ENCODE measurements around the gene GCH1.

The GCH1 gene

GRCh38 chr14:54836231-54836630, 66.4 kb downstream of the GCH1 start:
- DNase-seq, result no peak
- H3K4me1 ChIP-seq (ENCODE audit: low read length), result no peaks in the 10 kb centered on the region
- no peaks in the 10 kb centered on the region for H3K9me2 ChIP-seq (replicated peaks; ENCODE audit: insufficient read depth, low read length)
- TF ChIP-seq EZH2 (optimal IDR thresholded peaks at IDR 0.05; ENCODE audit: low read depth, low read length) (no peak), EZH2phosphoT487 (IDR thresholded peaks at IDR 0.05; ENCODE audit: low read length) (no peak), CTCF (IDR thresholded peaks at IDR 0.05; ENCODE audit: low read length) (no peak)
- no peaks in the 10 kb centered on the region for H3F3A ChIP-seq (ENCODE audit: insufficient read depth, low read length)
- H2AFZ ChIP-seq (ENCODE audit: low read length), result no peak overlapping the region
- H3K4me2 ChIP-seq (ENCODE audit: low read depth, low read length), result no peak overlapping the region
- H3K36me3 ChIP-seq (replicated peaks; ENCODE audit: insufficient read depth, low read length), result no peaks in the 10 kb centered on the region
- no peak overlapping the region for H3K9ac ChIP-seq (ENCODE audit: low read length)
- H3K4me3 ChIP-seq (ENCODE audit: low read length), result no peak overlapping the region
- H3K27me3 ChIP-seq (replicated peaks; ENCODE audit: insufficient read depth, low read length), result no peaks in the 10 kb centered on the region
- no peaks in the 10 kb centered on the region for H4K20me1 ChIP-seq (ENCODE audit: insufficient read depth, low read length)
- no peaks in the 10 kb centered on the region for H3K9me3 ChIP-seq (replicated peaks; ENCODE audit: insufficient read depth, low read length)
- H3K79me2 ChIP-seq (ENCODE audit: low read length), result no peaks in the 10 kb centered on the region
- no peak overlapping the region for H3K27ac ChIP-seq (ENCODE audit: low read length)

- Histone ChIP-seq H3F3A (ENCODE audit: insufficient read depth, low read length) (no peaks in the 10 kb centered on the region), H3K4me2 (ENCODE audit: low read depth, low read length) (no peak overlapping the region), H3K9me2 (replicated peaks; ENCODE audit: insufficient read depth, low read length) (no peaks in the 10 kb centered on the region), H3K9me3 (replicated peaks; ENCODE audit: insufficient read depth, low read length) (no peaks in the 10 kb centered on the region), H3K36me3 (replicated peaks; ENCODE audit: insufficient read depth, low read length) (no peaks in the 10 kb centered on the region), H4K20me1 (ENCODE audit: insufficient read depth, low read length) (no peaks in the 10 kb centered on the region), H3K27ac (ENCODE audit: low read length) (no peak overlapping the region), H3K4me3 (ENCODE audit: low read length) (no peak overlapping the region), H2AFZ (ENCODE audit: low read length) (no peak overlapping the region), H3K4me1 (ENCODE audit: low read length) (no peaks in the 10 kb centered on the region), H3K9ac (ENCODE audit: low read length) (no peak overlapping the region), H3K27me3 (replicated peaks; ENCODE audit: insufficient read depth, low read length) (no peaks in the 10 kb centered on the region), H3K79me2 (ENCODE audit: low read length) (no peaks in the 10 kb centered on the region)
- TF ChIP-seq EZH2phosphoT487 (IDR thresholded peaks at IDR 0.05; ENCODE audit: low read length), result no peak
- no peak for TF ChIP-seq CTCF (IDR thresholded peaks at IDR 0.05; ENCODE audit: low read length)
- TF ChIP-seq EZH2 (optimal IDR thresholded peaks at IDR 0.05; ENCODE audit: low read depth, low read length), result no peak
- DNase-seq, result no peak
Measured at GRCh38 chr14:54834727-54835126, 67.9 kb downstream of the GCH1 start.

GRCh38 chr14:54834081-54834480, 68.5 kb downstream of the GCH1 start:
- Histone ChIP-seq H3K27me3 (replicated peaks; ENCODE audit: insufficient read depth, low read length) (no peaks in the 10 kb centered on the region), H3K79me2 (ENCODE audit: low read length) (no peaks in the 10 kb centered on the region), H3K9me2 (replicated peaks; ENCODE audit: insufficient read depth, low read length) (no peaks in the 10 kb centered on the region), H3K4me3 (ENCODE audit: low read length) (no peak overlapping the region), H3K9me3 (replicated peaks; ENCODE audit: insufficient read depth, low read length) (no peaks in the 10 kb centered on the region), H3K27ac (ENCODE audit: low read length) (no peak overlapping the region), H3K36me3 (replicated peaks; ENCODE audit: insufficient read depth, low read length) (no peaks in the 10 kb centered on the region), H3K9ac (ENCODE audit: low read length) (no peak overlapping the region), H2AFZ (ENCODE audit: low read length) (no peak overlapping the region), H3K4me1 (ENCODE audit: low read length) (no peaks in the 10 kb centered on the region), H4K20me1 (ENCODE audit: insufficient read depth, low read length) (no peaks in the 10 kb centered on the region), H3F3A (ENCODE audit: insufficient read depth, low read length) (no peaks in the 10 kb centered on the region), H3K4me2 (ENCODE audit: low read depth, low read length) (no peak overlapping the region)
- DNase-seq, result no peak
- TF ChIP-seq EZH2phosphoT487 (IDR thresholded peaks at IDR 0.05; ENCODE audit: low read length) (no peak), EZH2 (optimal IDR thresholded peaks at IDR 0.05; ENCODE audit: low read depth, low read length) (no peak), CTCF (IDR thresholded peaks at IDR 0.05; ENCODE audit: low read length) (no peak)

Measured in MM.1S (cell line).